Motor neuron (in vitro differentiated cells): ENCODE measurements around the gene PLEKHS1. TPM values are rescaled to one million over a fixed set of nuclear protein-coding genes. Genes with fewer than 3 reads are reported as not detected.
A peak's percentile ranks its signal among the peaks of the same experiment; 100 is the strongest.

ENCODE experiments used
- ATAC-seq, 8 experiments: fragments of 200-7000 bp; cut with Tn5 transposase; replicated peaks in 6 of 8; 2 replicates each; pipeline ENCODE4 v1.8.0; 2021; ENCODE audit warnings: mild to moderate bottlenecking in 8 of 8, moderate library complexity in 8 of 8
- H3K27ac ChIP-seq, 2 donors: fragments of 250-450 bp; sonication (Bioruptor Pico); 2 replicates each; pipeline ENCODE4 v1.9.0; 2021; ENCODE audit warnings: antibody characterized with exemption in 2 of 2, mild to moderate bottlenecking in 2 of 2, moderate library complexity in 1 of 2
- H3K4me1 ChIP-seq, 2 donors: fragments of 250-450 bp; sonication (Bioruptor Pico); replicated peaks in 1 of 2; 2 replicates each; pipeline ENCODE4 v1.6.1; 2021; ENCODE audit warnings: antibody characterized with exemption in 2 of 2, mild to moderate bottlenecking in 2 of 2, moderate library complexity in 1 of 2
- H3K4me3 ChIP-seq, 5 donors: fragments of 250-450 bp; sonication (Bioruptor Pico); 2 replicates each; pipeline ENCODE4 v1.9.0; 2021; ENCODE audit warnings: antibody characterized with exemption in 5 of 5, mild to moderate bottlenecking in 5 of 5, moderate library complexity in 4 of 5
- WGBS, 10 experiments: fragments of 450-650 bp; shearing (Covaris generic); methylation state at CpG; one replicate each; pipeline ENCODE4 v1.0.0; 2022; 5-methylcytosine and 5-hydroxymethylcytosine counted together
- in situ Hi-C, 9 experiments: fragments of 400-800 bp; cut with MboI; loops; one replicate each; pipeline ENCODE4 v1.15.0; 2021; ENCODE audit warnings: low sequenced_read_pairs in 9 of 9, low pct_unique_long_range_greater_than_20kb in 2 of 9; ENCODE audit not compliant: unreplicated experiment in 9 of 9
- total RNA-seq, 8 experiments: library from RNA; unstranded; fragments of 300-600 nt; gene quantifications; 2 replicates each; pipeline versions ENCODE4 v1.2.3 to v1.2.4, GENCODE V29; 2022

The PLEKHS1 gene
- total RNA-seq, result under 1 TPM in 6 of 8 experiments, not detected in 2; 0.14 to 0.47 (median 0.25) TPM

DNA sequence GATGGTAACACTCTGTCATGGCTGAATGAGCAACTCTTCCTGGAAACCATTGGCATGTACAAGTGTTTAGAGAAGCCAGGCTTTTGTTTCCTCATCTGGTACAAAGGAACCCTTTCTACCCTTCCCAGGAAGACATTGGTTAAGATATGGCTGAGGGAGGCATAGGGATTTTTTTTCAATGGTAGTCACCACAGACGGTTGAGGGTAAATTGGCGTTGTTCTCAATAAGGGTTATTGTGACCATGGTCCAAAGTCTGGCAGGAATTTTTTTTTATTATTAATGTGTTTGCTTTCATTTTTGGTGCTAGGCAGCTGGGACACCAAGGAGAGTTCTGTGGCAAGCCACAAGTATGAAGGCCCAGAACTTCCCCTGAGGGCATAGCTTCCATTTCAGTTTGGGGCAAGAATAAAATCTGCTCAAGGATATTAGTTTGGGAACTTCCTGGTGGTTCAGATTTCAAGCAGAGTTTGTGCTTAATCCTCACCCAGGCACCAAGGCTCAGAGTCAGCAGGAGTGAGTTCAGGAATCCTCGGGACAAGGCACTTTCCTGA lies at the start of gene PLEKHS1:
Gene PLEKHS1, plus strand, starts transcription at position 502 of the 552 bp plus-strand sequence. CDS start 3,596 bp downstream, outside the sequence.
- in situ Hi-C loops, result no loop called here
- Histone ChIP-seq H3K4me1 (no peaks in the 10 kb centered on the region), H3K4me3 (no peak within 1 kb of the TSS), H3K27ac (no peak within 1 kb of the TSS)
- WGBS, 10 experiments, result 75 to 100% (median 97%) methylated on average over 1 to 3 of the region's 3 CpGs; no CpG with 5 or more reads in 3 of the 10 experiments
- ATAC-seq, result peak in 1 of 8 experiments; percentile 48

DNA sequence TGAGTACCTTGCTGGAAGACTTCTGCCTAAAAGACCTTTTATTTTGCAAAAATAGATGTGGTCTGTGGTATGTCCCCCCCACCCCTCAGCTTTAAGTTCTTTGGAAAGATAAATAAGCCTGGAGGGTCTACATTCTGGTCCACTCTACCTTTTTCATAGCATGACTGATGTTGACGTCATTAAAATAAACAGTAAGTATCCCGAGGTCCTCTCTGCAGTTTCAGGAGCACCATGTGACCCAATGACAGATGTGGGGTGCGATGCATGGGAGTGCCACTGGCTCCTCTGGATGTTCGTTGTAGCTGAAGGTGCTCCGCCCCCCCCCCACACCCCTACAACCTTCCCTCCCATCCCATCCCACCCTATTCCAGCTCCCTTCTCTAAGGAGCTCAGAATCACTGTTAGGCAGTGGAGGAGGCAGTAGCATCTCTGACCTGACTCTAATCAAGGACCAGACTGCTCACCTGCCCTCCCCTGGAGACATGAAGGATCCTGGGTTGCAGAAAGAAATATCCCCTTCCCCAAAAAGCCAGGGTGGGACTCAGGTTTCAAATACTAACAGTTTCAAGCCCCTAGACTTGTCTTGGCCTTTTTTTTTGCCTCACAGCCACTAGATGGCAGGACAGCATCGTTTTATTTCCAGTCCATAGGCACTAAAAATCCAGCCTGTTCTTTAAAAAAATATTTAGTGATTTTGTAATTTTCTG lies 46.7 kb upstream of the PLEKHS1 start:
- ATAC-seq, result peak; percentile 52 to 63 (median 56)
- Histone ChIP-seq H3K4me1 (peaks cover 9 to 14% of the 10 kb centered on the region in 2 donors), H3K4me3 (no peak overlapping the region), H3K27ac (no peak overlapping the region)
- 0 to 57% (median 0%) methylated on average over 1 to 3 of the region's 6 CpGs; no CpG with 5 or more reads in 3 of the 10 experiments for WGBS, 10 experiments
- in situ Hi-C loops, result loop anchor here in 6 of 9 experiments (10.0 to 25.0 kb wide), 2 partner anchors 400 to 408 kb away; no protein-coding TSS in a partner anchor

DNA sequence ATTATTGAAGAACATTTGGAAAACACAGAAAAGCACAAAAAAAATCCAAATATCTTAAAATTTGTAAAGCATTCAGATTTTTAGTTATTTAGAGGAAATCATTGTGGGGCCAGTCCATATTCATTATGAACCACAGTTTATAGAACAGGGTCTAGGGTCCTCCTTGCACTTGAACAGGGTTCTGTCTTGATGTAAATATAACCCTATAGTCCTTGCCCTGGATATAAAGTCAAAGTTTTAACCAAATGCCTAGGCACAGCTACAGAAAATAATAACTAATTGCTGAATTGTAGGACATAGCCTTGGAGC lies 46.2 kb upstream of the PLEKHS1 start:
- in situ Hi-C loops, result loop anchor here in 6 of 9 experiments (10.0 to 25.0 kb wide), 2 partner anchors 400 to 407 kb away; no protein-coding TSS in a partner anchor
- Histone ChIP-seq H3K4me1 (peaks cover 14 to 19% of the 10 kb centered on the region in 2 donors), H3K4me3 (no peak overlapping the region), H3K27ac (no peak overlapping the region)
- ATAC-seq, result peak in 3 of 8 experiments; percentile 5 to 22 (median 21)

DNA sequence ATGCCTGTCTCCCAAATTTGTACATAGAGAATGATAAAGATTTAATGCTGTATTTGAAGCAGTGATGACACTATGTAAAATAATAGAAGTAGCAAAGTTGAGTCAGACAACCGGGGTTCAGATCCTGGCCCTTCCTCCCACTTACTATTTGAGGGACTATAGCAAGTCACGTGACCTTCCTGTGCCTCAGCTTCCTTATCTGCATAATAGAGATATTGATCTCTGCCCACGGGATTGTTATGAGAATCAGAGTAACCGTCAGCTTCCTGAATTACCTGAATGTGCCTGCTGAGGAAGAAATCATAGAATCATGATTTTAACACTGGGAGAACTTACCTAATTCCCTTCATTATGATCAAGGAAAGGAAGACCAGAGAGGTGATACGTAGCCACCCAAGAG lies 44.9 kb upstream of the PLEKHS1 start:
- Histone ChIP-seq H3K4me1 (peaks cover 24 to 32% of the 10 kb centered on the region in 2 donors), H3K27ac (no peak overlapping the region), H3K4me3 (no peak overlapping the region)
- in situ Hi-C loops, result loop anchor here in 6 of 9 experiments (10.0 to 25.0 kb wide), 2 partner anchors 398 to 406 kb away; no protein-coding TSS in a partner anchor
- 29 to 100% (median 90%) methylated on average over 1 to 4 of the region's 5 CpGs; no CpG with 5 or more reads in 1 of the 10 experiments for WGBS, 10 experiments
- ATAC-seq, result no peak

DNA sequence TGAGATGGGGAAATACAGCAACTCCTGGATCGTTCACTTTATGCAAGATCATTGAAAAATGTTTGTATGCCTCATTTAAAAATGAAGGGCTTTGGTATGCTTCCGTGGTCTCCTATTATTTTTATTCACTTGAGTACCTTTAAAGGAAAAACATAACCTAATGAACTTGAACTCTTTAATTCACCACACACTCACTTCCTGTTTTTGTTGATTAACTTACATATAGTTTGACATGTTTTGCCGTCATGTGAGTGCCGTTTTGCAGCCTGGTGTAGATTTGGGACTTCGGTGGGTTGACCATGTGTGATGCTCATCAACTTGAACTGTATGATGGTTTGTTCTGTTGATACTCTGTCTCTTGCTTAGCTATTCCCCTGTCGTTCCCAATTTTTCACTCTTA lies 42.8 kb upstream of the PLEKHS1 start:
- ATAC-seq, result no peak
- in situ Hi-C loops, result loop anchor here in 6 of 9 experiments (10.0 to 25.0 kb wide), 2 partner anchors 396 to 404 kb away; no protein-coding TSS in a partner anchor
- 76 to 100% (median 86%) methylated on average over 2 to 6 of the region's 6 CpGs; no CpG with 5 or more reads in 1 of the 10 experiments for WGBS, 10 experiments
- no peak overlapping the region for H3K4me3 ChIP-seq
- H3K4me1 ChIP-seq, result peaks cover 27 to 38% of the 10 kb centered on the region in 2 donors
- H3K27ac ChIP-seq, result no peak overlapping the region

DNA sequence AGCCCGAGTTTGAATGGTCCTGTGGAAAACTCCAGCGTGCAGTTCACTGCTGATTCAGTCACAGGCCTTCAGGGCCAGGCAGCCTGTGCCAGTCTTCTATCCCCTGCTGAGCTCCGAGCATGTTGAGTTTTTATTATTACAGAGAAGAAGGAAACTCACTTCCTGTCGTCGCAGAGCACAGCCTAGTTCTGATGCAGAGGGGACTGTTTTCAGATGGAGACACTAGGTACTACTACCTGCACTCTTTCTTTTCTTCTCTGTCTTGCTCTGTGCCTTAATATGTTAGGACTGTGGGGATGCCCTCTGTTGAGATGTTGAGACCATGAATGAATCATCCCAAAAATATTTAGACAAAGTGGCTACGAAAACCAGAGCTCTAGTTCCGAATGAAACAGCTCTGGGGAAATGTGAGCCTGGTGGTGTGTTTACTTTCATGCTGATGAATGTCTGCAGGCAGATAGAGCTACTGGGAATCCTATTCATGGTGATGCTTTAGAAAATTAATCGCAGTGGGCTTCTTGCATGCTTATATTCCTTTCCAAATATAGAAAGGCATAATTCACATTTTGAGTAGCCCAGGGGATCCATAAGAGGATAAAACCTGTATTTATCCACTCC lies 42.2 kb upstream of the PLEKHS1 start:
- Histone ChIP-seq H3K27ac (peak overlapping the region in 1 of 2 donors; percentile 6), H3K4me1 (peaks cover 27 to 38% of the 10 kb centered on the region in 2 donors), H3K4me3 (no peak overlapping the region)
- peak in 7 of 8 experiments; percentile 31 to 89 (median 54) for ATAC-seq
- WGBS, 10 experiments, result 8 to 55% (median 34%) methylated on average over 1 to 8 of the region's 8 CpGs; no CpG with 5 or more reads in 2 of the 10 experiments
- in situ Hi-C loops, result loop anchor here in 6 of 9 experiments (10.0 to 25.0 kb wide), 2 partner anchors 395 to 403 kb away; no protein-coding TSS in a partner anchor

DNA sequence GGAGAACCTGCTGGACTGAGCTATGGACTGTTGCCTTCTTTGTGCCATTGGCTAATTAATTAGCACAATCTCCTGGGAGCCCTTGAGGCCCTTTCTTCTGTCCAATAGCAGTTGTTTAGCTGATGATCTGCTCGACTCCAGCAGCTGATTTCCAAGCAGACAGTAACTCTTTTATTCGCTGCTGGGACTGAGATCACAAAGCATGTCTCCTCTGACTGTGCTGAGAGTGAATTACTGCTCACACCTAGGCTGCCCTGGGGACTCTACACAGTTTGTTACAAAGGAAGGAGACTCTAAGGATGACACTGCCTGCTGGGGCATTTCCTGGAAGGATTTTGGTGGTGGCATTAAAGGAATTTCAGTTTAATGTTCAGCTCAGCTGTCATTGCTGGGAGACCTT lies 40.3 kb upstream of the PLEKHS1 start:
- peak in 6 of 8 experiments; percentile 24 to 88 (median 86) for ATAC-seq
- peak overlapping the region in 1 of 2 donors; percentile 19 for H3K27ac ChIP-seq
- peaks cover 27 to 38% of the 10 kb centered on the region in 2 donors for H3K4me1 ChIP-seq
- no peak overlapping the region for H3K4me3 ChIP-seq
- WGBS, 10 experiments, result 0 to 60% (median 20%) methylated on average over 1 to 2 of the region's 2 CpGs; no CpG with 5 or more reads in 5 of the 10 experiments
- in situ Hi-C loops, result loop anchor here in 4 of 9 experiments (25.0 kb wide), 1 partner anchor 401 kb away; no protein-coding TSS in a partner anchor

DNA sequence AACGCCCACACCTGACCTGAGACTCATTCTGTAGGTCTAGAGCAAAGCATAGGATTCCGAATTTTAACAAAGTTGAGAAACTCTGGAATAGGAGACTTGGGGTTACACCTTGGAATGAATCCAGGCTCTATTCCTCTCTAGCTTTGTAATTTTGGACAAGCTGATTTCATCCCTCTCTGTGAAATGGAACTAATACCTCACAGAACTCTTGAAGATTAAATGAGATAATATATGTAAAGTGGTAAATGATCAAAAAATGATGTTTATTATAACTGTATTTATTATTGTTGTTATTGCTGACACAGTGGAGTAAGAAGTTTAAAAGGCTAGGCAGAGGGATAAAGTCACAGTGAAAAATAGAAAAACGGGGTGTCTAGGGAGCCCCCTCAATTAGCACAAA lies 39.5 kb upstream of the PLEKHS1 start:
- in situ Hi-C loops, result loop anchor here in 4 of 9 experiments (25.0 kb wide), 1 partner anchor 400 kb away; no protein-coding TSS in a partner anchor
- no peak overlapping the region for H3K27ac ChIP-seq
- ATAC-seq, result no peak
- H3K4me1 ChIP-seq, result peaks cover 27 to 38% of the 10 kb centered on the region in 2 donors
- WGBS, 10 experiments, result 90 to 100% (median 100%) methylated on average over 1 to 3 of the region's 3 CpGs; no CpG with 5 or more reads in 2 of the 10 experiments
- no peak overlapping the region for H3K4me3 ChIP-seq

DNA sequence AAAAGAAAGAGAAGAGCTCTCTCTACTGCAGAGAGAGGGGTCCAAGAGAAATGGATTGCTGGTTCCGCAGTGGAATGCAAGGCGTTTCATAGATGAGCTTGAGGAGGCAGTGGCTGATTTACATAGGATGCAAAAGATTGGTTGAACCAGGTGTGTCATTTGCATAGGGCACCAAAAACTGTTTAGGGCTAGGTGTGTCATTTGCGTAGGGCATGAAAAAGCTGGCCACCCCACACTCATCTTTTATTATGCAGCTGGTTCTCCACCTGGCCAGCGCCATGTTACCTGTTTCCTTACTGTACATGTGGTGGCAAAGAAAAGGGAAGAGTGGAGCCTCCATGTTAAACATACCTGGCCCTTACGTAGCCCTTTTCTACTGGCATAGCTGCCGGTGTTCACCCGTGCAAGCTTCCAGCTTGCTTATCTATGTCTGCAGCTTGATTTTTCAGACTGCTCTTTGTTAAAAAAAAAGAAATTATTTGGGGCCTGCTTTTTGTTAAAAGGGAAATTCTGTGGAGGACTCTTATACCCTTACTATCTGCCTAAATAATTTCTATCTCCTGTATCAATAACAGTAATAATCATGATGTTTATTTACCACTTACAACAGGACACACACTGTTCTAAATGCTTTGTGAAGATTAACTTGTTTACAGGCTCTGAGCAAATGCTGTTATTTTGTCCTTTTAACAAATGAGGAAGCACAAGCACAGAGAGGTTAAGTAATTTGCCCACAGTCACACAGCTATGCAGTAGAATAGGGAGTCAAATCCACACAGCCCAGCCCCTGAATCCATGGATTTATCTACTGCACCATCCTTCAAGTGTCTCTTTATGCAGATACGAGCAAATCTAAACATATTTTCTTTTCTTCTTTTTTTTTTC lies 38.5 kb upstream of the PLEKHS1 start:
- WGBS, 10 experiments, result 74 to 100% (median 90%) methylated on average over 1 to 8 of the region's 8 CpGs
- in situ Hi-C loops, result loop anchor here in 4 of 9 experiments (25.0 kb wide), 1 partner anchor 399 kb away; no protein-coding TSS in a partner anchor
- H3K27ac ChIP-seq, result no peak overlapping the region
- no peak for ATAC-seq
- peaks cover 27 to 38% of the 10 kb centered on the region in 2 donors for H3K4me1 ChIP-seq
- no peak overlapping the region for H3K4me3 ChIP-seq

DNA sequence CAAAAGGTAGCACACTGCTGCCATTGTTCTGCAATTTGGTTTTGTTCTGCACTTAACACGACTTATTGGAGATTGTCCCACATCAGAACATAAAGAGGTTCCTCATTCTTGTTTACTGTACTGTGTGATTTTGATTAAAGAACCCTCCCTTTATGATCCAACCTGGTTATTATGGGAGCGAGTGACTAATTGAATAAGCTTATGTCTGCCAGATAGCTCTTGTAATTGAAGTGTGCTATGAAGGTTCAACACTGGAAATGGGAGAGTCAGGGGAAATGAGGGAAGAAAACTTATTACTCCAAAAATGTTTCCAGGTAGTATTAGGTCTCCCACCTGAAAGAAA lies 37.9 kb upstream of the PLEKHS1 start:
- WGBS, 10 experiments, result 33 to 100% (median 86%) methylated on average over 1 to 2 of the region's 2 CpGs; no CpG with 5 or more reads in 3 of the 10 experiments
- Histone ChIP-seq H3K4me1 (peaks cover 27 to 36% of the 10 kb centered on the region in 2 donors), H3K27ac (no peak overlapping the region), H3K4me3 (no peak overlapping the region)
- in situ Hi-C loops, result loop anchor here in 4 of 9 experiments (25.0 kb wide), 1 partner anchor 399 kb away; no protein-coding TSS in a partner anchor
- ATAC-seq, result no peak

DNA sequence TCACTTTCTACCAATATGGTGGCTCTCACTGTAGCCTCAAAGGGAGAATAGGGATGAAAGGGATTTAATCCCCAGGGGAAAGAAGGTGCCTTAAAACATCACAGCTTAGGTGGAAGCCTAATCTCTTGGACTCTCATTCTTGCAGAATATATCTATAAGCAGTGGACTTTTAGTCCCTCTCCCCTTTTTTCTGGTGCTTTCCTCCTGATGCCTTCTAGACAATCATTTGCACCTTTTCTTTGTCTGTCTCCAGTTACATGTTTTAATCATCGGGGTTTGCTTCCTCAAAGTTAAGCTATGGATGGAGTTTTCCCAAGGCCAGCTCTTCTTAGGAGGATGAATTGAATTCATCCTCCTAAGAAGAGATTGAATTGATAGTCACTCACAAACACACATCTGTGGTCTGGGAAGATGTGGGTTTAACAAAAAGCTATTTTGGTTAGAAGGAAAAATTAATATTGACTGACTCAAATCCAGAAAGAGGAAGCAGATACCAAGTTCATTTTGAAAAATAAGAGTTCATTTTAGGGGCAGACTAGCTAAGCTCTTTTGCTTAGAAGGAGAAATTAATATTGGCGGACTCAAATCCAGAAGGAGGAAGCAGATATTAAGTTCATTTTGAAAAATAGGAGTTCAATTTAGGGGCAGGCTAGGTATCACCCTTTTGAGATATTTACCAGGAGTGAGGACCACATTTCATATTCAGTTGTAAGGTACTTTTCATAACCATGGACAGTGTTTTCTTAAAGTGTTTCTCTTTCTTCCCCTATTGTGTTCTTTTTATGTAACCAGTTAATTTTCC lies 35.2 kb upstream of the PLEKHS1 start:
- no peak for ATAC-seq
- Histone ChIP-seq H3K27ac (no peak overlapping the region), H3K4me3 (no peak overlapping the region), H3K4me1 (peaks cover 6 to 9% of the 10 kb centered on the region in 2 donors)
- 50 to 100% (median 91%) methylated on average over 1 to 2 of the region's 2 CpGs; no CpG with 5 or more reads in 2 of the 10 experiments for WGBS, 10 experiments
- in situ Hi-C loops, result loop anchor here in 4 of 9 experiments (25.0 kb wide), 1 partner anchor 396 kb away; no protein-coding TSS in a partner anchor
